Endothelial cell of umbilical vein (primary cell): ENCODE data around the gene ZC3H18. TPM values are rescaled to one million over a fixed set of nuclear protein-coding genes. Genes with fewer than 3 reads are reported as not detected.
A peak's percentile ranks its signal among the peaks of the same experiment; 100 is the strongest.

Source experiments
- BruUV-seq: library from RNA; stranded (reverse); fragments of 400-500 nt; replicated peaks from 2 replicates; lab custom pipeline; 2021; lab: Mats Ljungman, UMichigan
- CTCF ChIA-PET: fragments of 300-600, 350-600 bp; sonication (Branson Sonifier 250); formaldehyde crosslinking; loops from one replicate; lab custom pipeline; 2021; ENCODE audit warnings: antibody characterized with exemption, inconsistent platforms; lab: Charles Lee
- POLR2A ChIA-PET: fragments of 300-600, 350-600 bp; sonication (Branson Sonifier 250); formaldehyde crosslinking; loops from one replicate; lab custom pipeline; 2021; ENCODE audit warnings: antibody characterized with exemption, inconsistent platforms; lab: Charles Lee
- DNase-seq: peaks from one replicate; pipeline ENCODE4 v3.0.0-alpha.2; 2011; ENCODE audit warnings: low read depth, low spot score
- FAIRE-seq: peaks from 2 replicates; lab custom pipeline; 2011; peaks lifted over from hg19 to GRCh38; lab: Jason Lieb, UNC
- H2AFZ ChIP-seq: 2 replicates; pipeline ENCODE4 v1.6.0; 2012; ENCODE audit warnings: low read depth, low read length, control low read depth, inconsistent platforms
- H3K27ac ChIP-seq: 2 replicates; pipeline ENCODE4 v1.5.1; 2011; ENCODE audit warnings: low read depth, mild to moderate bottlenecking, control low read depth, low read length, moderate library complexity; ENCODE audit not compliant: insufficient read depth
- H3K27me3 ChIP-seq, 2 experiments: 2 replicates each; pipeline versions ENCODE4 v1.6.0 to v1.6.1; 2011; ENCODE audit warnings: low read length in 2 of 2, mixed read lengths in 1 of 2; ENCODE audit not compliant: control insufficient read depth in 2 of 2, insufficient read depth in 2 of 2
- H3K36me3 ChIP-seq, 2 experiments: 2 replicates in 1 of 2; 3 replicates in 1 of 2; pipeline ENCODE4 v1.5.1; 2011; ENCODE audit warnings: low read length in 2 of 2, mild to moderate bottlenecking in 1 of 2, moderate library complexity in 1 of 2; ENCODE audit not compliant: control insufficient read depth in 2 of 2, insufficient read depth in 2 of 2; ENCODE audit errors: extremely low read depth in 1 of 2
- H3K4me1 ChIP-seq: 3 replicates; pipeline ENCODE4 v1.5.1; 2011; ENCODE audit warnings: mild to moderate bottlenecking, low read length; ENCODE audit not compliant: control insufficient read depth, insufficient read depth; ENCODE audit errors: extremely low read depth
- H3K4me2 ChIP-seq: 2 replicates; pipeline ENCODE4 v1.6.1; 2011; ENCODE audit warnings: low read length, control low read depth, mixed read lengths; ENCODE audit not compliant: insufficient read depth
- H3K4me3 ChIP-seq, 3 experiments: fragments of 200-600 bp in 1 of 3; sonication (generic), shearing (Covaris generic) in 1 of 3; replicated peaks in 1 of 3; 2 replicates each; pipeline ENCODE4 v1.5.1; 2011 to 2016; ENCODE audit warnings: control low read depth in 3 of 3, low read length in 3 of 3, mild to moderate bottlenecking in 2 of 3, inconsistent platforms in 1 of 3, low read depth in 1 of 3, moderate library complexity in 1 of 3; ENCODE audit not compliant: insufficient read depth in 1 of 3
- H3K79me2 ChIP-seq: 2 replicates; pipeline ENCODE4 v1.6.0; 2012; ENCODE audit warnings: low read length, inconsistent platforms; ENCODE audit not compliant: control insufficient read depth, insufficient read depth
- H3K9ac ChIP-seq: replicated peaks from 2 replicates; pipeline ENCODE3; 2011; ENCODE audit warnings: low read length, control low read depth; ENCODE audit not compliant: insufficient read depth; ENCODE audit errors: extremely low read depth
- H3K9me1 ChIP-seq: replicated peaks from 3 replicates; pipeline ENCODE4 v1.6.0; 2011; ENCODE audit warnings: mild to moderate bottlenecking, low read length; ENCODE audit not compliant: control insufficient read depth, insufficient read depth; ENCODE audit errors: extremely low read depth
- H3K9me3 ChIP-seq: replicated peaks from 2 replicates; pipeline ENCODE4 v1.5.1; 2012; ENCODE audit warnings: low read length, inconsistent platforms; ENCODE audit not compliant: control insufficient read depth, insufficient read depth
- H4K20me1 ChIP-seq: replicated peaks from 2 replicates; pipeline ENCODE3; 2011; ENCODE audit warnings: mild to moderate bottlenecking, low read length; ENCODE audit not compliant: control insufficient read depth, insufficient read depth; ENCODE audit errors: extremely low read depth
- CTCF ChIP-seq, 2 donors: IDR thresholded peaks; 1 replicate in 1 of 2; 2 replicates in 1 of 2; pipeline ENCODE4 v1.5.1; 2011; ENCODE audit warnings: low read length in 2 of 2, mild to moderate bottlenecking in 2 of 2, moderate library complexity in 2 of 2, control low read depth in 1 of 2, inconsistent platforms in 1 of 2, low read depth in 1 of 2; ENCODE audit not compliant: insufficient read depth in 1 of 2; ENCODE audit errors: extremely low read depth in 1 of 2
- EZH2 ChIP-seq: IDR thresholded peaks from 2 replicates; pipeline ENCODE4 v1.6.1; 2012; ENCODE audit warnings: borderline replicate concordance, low read depth, mild to moderate bottlenecking, moderate library complexity, low read length, inconsistent platforms; ENCODE audit not compliant: severe bottlenecking
- FOS ChIP-seq: IDR thresholded peaks from 2 replicates; pipeline ENCODE4 v1.6.1; 2011; ENCODE audit warnings: mild to moderate bottlenecking, low read length, moderate library complexity, borderline replicate concordance; ENCODE audit not compliant: insufficient read depth
- GATA2 ChIP-seq: IDR thresholded peaks from 2 replicates; pipeline ENCODE4 v1.7.0; 2011; ENCODE audit warnings: low read depth, mild to moderate bottlenecking, moderate library complexity, mixed read lengths, low read length; ENCODE audit not compliant: insufficient read length, insufficient read depth
- JUN ChIP-seq: IDR thresholded peaks from 2 replicates; pipeline ENCODE4 v1.6.1; 2011; ENCODE audit warnings: borderline replicate concordance, low read depth; ENCODE audit not compliant: insufficient read length, insufficient read depth
- MAX ChIP-seq: IDR thresholded peaks from 2 replicates; pipeline ENCODE4 v1.6.1; 2011; ENCODE audit not compliant: insufficient read depth, insufficient read length
- MYC ChIP-seq: IDR thresholded peaks from one replicate; pipeline ENCODE4 v1.6.1; 2011; ENCODE audit warnings: mild to moderate bottlenecking, low read depth, low read length
- POLR2AphosphoS5 ChIP-seq: IDR thresholded peaks from 2 replicates; pipeline ENCODE4 v1.6.1; 2012; ENCODE audit warnings: low read depth, mild to moderate bottlenecking, control low read depth, low read length, moderate library complexity; ENCODE audit not compliant: insufficient read depth
- dilution Hi-C: fragments of 300-500 bp; cut with MboI; formaldehyde crosslinking; loops from one replicate; pipeline ENCODE4 v1.15.0; 2019; ENCODE audit warnings: low sequenced_read_pairs; ENCODE audit not compliant: extremely low pct_ligation_motif_present
- intact Hi-C: fragments of 100-400 bp; cut with micrococcal nuclease; formaldehyde crosslinking; loops from one replicate; pipeline ENCODE4 v1.10.0; 2022
- polyA plus RNA-seq, 4 experiments: library from polyadenylated mRNA; depleted of rRNA in 3 of 4; stranded (reverse) in 3 of 4; unstranded in 1 of 4; fragments of >200 nt; gene quantifications; 2 replicates each; pipeline versions ENCODE4 v1.2.1 to v1.2.3, GENCODE V29; 2011 to 2012; ENCODE audit warnings: missing spikeins in 1 of 4
- total RNA-seq: library from RNA; stranded (reverse); gene quantifications from 2 replicates; pipeline ENCODE4 v1.2.3, GENCODE V29; 2021

The ZC3H18 gene
- total and polyA plus RNA-seq, 2 donors (not counting 3 experiments of a cell fraction or from before 2014, with no cell fraction given) = 12.1 to 52.8 TPM

- Histone ChIP-seq H3K79me2 (no peaks in the 10 kb centered on the region), H3K4me2 (no peak overlapping the region), H3K9me1 (no peaks in the 10 kb centered on the region), H3K9ac (no peak overlapping the region), H3K4me3 (no peak overlapping the region), H3K27me3 (no peaks in the 10 kb centered on the region), H2AFZ (no peak overlapping the region), H3K4me1 (peaks cover 20% of the 10 kb centered on the region), H3K27ac (no peak overlapping the region), H4K20me1 (no peaks in the 10 kb centered on the region), H3K36me3 (no peaks in the 10 kb centered on the region), H3K9me3 (no peaks in the 10 kb centered on the region)
- no peak for TF ChIP-seq FOS
- no peak for TF ChIP-seq CTCF (IDR thresholded peaks at IDR 0.05; ENCODE audit: extremely low read depth in 1 of 2, insufficient read depth in 1 of 2, low read depth in 1 of 2, low read length in 2 of 2)
- no peak for TF ChIP-seq MYC
- TF ChIP-seq POLR2AphosphoS5 = no peak
- TF ChIP-seq JUN = no peak
- no peak for TF ChIP-seq EZH2
- no peak for TF ChIP-seq MAX
- no peak for TF ChIP-seq GATA2
- BruUV-seq = no TSS peak
- FAIRE-seq = peak; percentile 48
- intact Hi-C loops (loop anchor here (1.0 to 2.0 kb wide), 3 partner anchors 36 to 84 kb away; partner anchors contain the start of gene ZFPM1), dilution Hi-C loops (no loop called here)
- ChIA-PET POLR2A (interaction anchor here (0.7 kb wide), 1 partner anchor 842 kb away, joined by 3 read pairs; no protein-coding TSS in a partner anchor), CTCF (interaction anchor here (1.0 to 1.9 kb wide), 5 partner anchors 63 to 88 kb away, joined by 3 to 18 read pairs (median 4); no protein-coding TSS in a partner anchor)
- peak; percentile 16 for DNase-seq
Measured at GRCh38 chr16:88526906-88527185, 43.4 kb upstream of the ZC3H18 start.
